ENCODE data around the gene DLG2.

DNA sequence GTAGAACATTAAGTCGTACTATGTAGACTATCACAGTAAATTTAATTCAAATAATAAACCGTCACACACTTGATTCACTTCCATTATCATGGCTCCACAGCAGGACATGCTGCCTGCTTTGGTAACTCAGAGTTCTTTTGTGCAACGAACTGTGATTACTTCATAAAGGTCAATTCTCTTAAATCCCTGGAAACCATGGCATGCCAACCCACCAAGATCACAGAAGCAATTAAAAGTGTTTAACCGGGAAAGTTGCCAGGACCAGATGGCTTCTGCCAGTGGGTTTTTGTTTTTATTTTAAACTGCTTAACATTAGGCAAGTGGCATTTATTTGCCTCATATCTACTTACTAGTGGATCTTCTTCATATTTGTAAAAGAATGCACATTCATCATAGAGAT lies 1162.1 kb downstream of the DLG2 start:
- TF ChIP-seq, protein P1, sequence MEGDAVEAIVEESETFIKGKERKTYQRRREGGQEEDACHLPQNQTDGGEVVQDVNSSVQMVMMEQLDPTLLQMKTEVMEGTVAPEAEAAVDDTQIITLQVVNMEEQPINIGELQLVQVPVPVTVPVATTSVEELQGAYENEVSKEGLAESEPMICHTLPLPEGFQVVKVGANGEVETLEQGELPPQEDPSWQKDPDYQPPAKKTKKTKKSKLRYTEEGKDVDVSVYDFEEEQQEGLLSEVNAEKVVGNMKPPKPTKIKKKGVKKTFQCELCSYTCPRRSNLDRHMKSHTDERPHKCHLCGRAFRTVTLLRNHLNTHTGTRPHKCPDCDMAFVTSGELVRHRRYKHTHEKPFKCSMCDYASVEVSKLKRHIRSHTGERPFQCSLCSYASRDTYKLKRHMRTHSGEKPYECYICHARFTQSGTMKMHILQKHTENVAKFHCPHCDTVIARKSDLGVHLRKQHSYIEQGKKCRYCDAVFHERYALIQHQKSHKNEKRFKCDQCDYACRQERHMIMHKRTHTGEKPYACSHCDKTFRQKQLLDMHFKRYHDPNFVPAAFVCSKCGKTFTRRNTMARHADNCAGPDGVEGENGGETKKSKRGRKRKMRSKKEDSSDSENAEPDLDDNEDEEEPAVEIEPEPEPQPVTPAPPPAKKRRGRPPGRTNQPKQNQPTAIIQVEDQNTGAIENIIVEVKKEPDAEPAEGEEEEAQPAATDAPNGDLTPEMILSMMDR (conservative IDR thresholded peaks at IDR 0.05 in 1 of 2, IDR thresholded peaks at IDR 0.05 in 1 of 2; ENCODE audit: extremely low read depth in 1 of 2, insufficient read depth in 1 of 2, low read depth in 1 of 2, low read length in 2 of 2): no peak
- TF ChIP-seq EZH2 (IDR thresholded peaks at IDR 0.05; ENCODE audit: borderline replicate concordance, low read length): no peak
